ENCODE data around the gene DBI.
"Not testable (repeated sequence)": the region's sequence is repeated elsewhere in the genome, so short reads cannot be mapped to it uniquely, and the experiment has no call there.

The DBI gene

DNA sequence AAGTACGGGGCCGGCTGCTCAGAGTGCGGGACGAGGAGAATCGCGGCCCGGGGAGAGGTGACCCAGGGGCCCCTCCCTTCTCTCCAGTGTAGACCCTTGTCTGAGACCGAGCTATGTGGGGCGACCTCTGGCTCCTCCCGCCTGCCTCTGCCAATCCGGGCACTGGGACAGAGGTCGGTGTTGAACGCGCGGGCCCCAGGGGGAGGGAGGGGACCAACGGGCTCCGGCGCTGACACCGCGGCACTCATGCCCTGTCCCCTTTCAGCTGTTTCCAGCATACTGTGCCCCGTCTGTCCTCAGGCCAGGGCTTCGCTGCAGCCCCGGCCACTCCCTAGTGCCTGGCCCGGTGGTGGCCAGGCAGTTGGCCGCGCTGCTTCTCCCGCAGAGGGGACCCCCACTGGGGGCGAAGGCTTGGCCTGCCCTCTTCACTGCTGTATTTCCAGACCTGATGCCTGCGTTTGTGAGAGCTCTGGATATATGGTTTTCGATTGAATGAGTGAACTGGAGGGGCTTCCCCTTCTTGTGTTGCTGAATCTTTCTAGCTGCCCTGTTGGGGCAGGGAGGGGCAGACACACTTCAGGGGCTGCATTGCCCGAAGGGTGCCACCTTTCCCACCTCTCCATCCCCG is 809 bp downstream of the DBI start:
- peak; percentile 81 for DNase-seq (ENCODE audit: low spot score)
- TF ChIP-seq CTCF (IDR thresholded peaks at IDR 0.05; ENCODE audit: borderline replicate concordance, control extremely low read depth, extremely low read depth, insufficient read depth, missing control alignments) = no peak
- in situ Hi-C loops (cut with MboI; ENCODE audit: low sequenced_read_pairs, unreplicated experiment) = no loop called here

DNA sequence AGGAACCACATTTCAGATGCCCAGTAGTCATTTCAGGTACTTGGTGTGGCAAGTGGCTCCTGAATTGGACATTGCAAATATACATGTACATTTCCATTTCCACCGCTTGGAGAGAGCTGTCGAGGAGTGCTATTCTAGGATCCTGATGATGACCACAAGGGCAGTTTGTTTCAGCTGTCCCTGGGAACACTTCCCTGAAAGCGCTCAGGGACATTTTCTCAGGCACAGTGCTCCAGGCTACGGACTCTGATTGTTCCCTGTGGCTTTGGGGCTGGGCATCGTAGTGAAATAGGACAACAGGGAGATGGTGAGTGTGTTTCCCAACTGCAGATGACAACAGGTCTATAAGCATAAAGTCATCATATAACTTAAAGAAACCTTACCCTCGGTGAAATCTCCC is 3.1 kb downstream of the DBI start:
- TF ChIP-seq CTCF (IDR thresholded peaks at IDR 0.05; ENCODE audit: borderline replicate concordance, control extremely low read depth, extremely low read depth, insufficient read depth, missing control alignments) = no peak
- in situ Hi-C loops (cut with MboI; ENCODE audit: low sequenced_read_pairs, unreplicated experiment) = no loop called here
- DNase-seq (ENCODE audit: low spot score) = no peak

DNA sequence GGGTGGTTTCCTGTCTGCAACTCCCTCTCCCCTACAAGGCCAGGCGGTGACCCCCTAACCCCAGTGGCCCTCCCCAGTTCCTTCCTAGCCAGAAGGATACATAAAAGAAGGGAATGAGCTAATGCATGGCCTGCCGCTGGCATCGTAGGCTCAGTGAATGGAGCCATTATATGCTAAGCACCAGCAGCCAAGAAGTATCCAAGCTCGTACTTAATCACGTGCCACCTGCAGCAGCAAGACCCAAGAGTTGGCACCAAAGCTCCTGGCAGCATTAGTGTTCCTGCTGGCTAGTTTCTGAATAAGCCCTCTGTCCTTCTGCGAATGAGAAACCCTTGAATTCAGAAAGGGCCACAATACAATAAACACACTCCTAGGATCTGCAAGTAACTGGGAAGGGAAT is 4.3 kb downstream of the DBI start:
- no peak for TF ChIP-seq CTCF (IDR thresholded peaks at IDR 0.05; ENCODE audit: borderline replicate concordance, control extremely low read depth, extremely low read depth, insufficient read depth, missing control alignments)
- in situ Hi-C loops (cut with MboI; ENCODE audit: low sequenced_read_pairs, unreplicated experiment) = no loop called here
- DNase-seq (ENCODE audit: low spot score) = no peak

DNA sequence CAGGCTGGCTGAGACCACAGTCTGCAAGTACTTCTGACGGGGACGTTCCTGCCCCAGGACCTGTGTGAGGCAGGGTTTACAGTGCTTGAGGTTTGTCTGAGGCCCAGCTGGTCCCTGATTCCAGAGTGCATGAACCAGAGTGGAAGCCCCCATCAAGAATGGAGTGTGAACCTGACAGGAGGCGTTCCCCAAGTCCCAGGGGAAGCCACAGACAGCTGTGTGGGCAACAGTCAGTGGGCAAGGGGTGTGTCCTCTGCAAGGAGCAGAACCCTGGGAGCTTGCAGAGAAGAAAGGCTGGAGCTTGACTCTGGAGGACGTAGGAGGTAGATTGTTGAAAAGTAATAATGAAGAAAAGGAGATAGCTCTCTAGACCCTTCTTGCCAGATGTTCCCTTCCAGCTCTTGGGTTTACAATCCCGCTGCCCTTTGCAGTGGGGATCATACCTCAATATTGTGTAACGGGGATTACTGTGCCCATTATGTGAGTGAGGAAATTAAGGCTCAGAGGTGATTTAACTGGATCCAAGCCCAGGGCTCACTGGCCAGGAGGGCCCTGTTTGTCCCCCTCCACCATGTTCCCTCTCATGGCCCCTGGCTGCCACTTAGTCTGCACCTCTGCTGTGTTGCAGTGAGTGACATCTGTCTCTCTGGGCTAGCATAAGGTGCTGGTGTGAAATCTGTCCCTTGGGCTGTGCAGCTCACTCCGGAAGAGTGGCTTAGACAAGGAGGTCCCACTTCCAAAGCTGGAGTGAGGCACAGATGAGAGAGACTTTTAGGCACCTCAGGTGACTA is 6.2 kb downstream of the DBI start:
- TF ChIP-seq CTCF (IDR thresholded peaks at IDR 0.05; ENCODE audit: borderline replicate concordance, control extremely low read depth, extremely low read depth, insufficient read depth, missing control alignments) = no peak
- DNase-seq (ENCODE audit: low spot score) = no peak
- in situ Hi-C loops (cut with MboI; ENCODE audit: low sequenced_read_pairs, unreplicated experiment) = no loop called here

- DNase-seq (ENCODE audit: low spot score); in situ Hi-C loops (cut with MboI; ENCODE audit: low sequenced_read_pairs, unreplicated experiment): not testable (repeated sequence)
Observed at GRCh38 chr2:119373907-119374745, 7.3 kb downstream of the DBI start.

DNA sequence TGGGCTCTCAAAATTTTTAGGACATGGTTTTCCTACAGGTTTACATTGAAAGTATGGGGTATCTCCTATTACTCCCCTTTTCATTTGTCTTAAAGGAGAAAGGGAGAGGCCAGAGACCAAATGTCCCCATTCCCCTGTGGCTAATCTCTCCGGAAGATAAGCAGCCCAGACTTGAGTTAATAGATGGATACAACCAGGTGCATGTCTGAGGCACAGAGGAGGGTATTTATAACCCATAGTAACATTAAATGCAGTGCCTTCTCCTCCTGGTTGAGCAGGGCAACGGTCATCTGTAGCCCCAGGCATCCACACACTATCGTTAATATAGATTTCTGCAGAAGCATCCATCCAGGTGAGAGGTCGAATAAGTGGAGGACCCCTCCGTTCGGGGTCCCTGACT is 9.6 kb downstream of the DBI start:
- in situ Hi-C loops (cut with MboI; ENCODE audit: low sequenced_read_pairs, unreplicated experiment); DNase-seq (ENCODE audit: low spot score): not testable (repeated sequence)

GRCh38 chr2:119376810-119377209 is 10.0 kb downstream of the DBI start:
- no peak for DNase-seq (ENCODE audit: low spot score)
- no peak for TF ChIP-seq CTCF (IDR thresholded peaks at IDR 0.05; ENCODE audit: borderline replicate concordance, control extremely low read depth, extremely low read depth, insufficient read depth, missing control alignments)
- in situ Hi-C loops (cut with MboI; ENCODE audit: low sequenced_read_pairs, unreplicated experiment) = no loop called here
